Measurements from ENCODE around the gene KCNJ4. TPM values are rescaled to one million over a fixed set of nuclear protein-coding genes. Genes with fewer than 3 reads are reported as not detected.
"Not testable (repeated sequence)": the region's sequence is repeated elsewhere in the genome, so short reads cannot be mapped to it uniquely, and the experiment has no call there.

KCNJ4 gene
- total RNA-seq, 1 experiment from 2014 or later, result 0.18 TPM

- Histone ChIP-seq H3K27ac (ENCODE audit: low read length) (no peak overlapping the region), H3K4me3 (ENCODE audit: low read depth in 2 of 2, low read length in 2 of 2) (no peak overlapping the region), H3K27me3 (ENCODE audit: control insufficient read depth, insufficient read depth, low read length) (no peaks in the 10 kb centered on the region), H3K9me3 (ENCODE audit: control insufficient read depth, insufficient read depth, low read depth, low read length) (no peaks in the 10 kb centered on the region), H3K36me3 (ENCODE audit: control insufficient read depth, insufficient read depth, low read length) (no peaks in the 10 kb centered on the region), H3K4me1 (ENCODE audit: control insufficient read depth, insufficient read depth, low read length) (peaks cover 3% of the 10 kb centered on the region; the same call in 1 of the 2 replicates)
- in situ Hi-C loops (cut with HindIII; ENCODE audit: low pct_unique_long_range_greater_than_20kb, low sequenced_read_pairs), result no loop called here
- ATAC-seq, result no peak
- ChIA-PET CTCF (interaction anchor here (0.5 kb wide), 1 partner anchor 73 kb away, joined by 4 read pairs; no protein-coding TSS in a partner anchor), POLR2A (no interaction called here)
- BruUV-seq (replicated peaks), result no TSS peak
- TF ChIP-seq SIN3A (IDR thresholded peaks at IDR 0.05; ENCODE audit: borderline replicate concordance, insufficient read depth, low read depth, low read length), result no peak
- TF ChIP-seq CTCF (IDR thresholded peaks at IDR 0.05), result no peak
- no peak for TF ChIP-seq REST (IDR thresholded peaks at IDR 0.05; ENCODE audit: insufficient read depth in 1 of 2, low read depth in 2 of 2, low read length in 1 of 2)
- no peak for TF ChIP-seq POLR2AphosphoS5 (IDR thresholded peaks at IDR 0.05; ENCODE audit: low read depth, low read length)
- TF ChIP-seq TCF7L2 (IDR thresholded peaks at IDR 0.05; ENCODE audit: low read depth, low read length), result no peak
- no peak for DNase-seq (ENCODE audit: low read depth, low spot score)
- intact Hi-C loops (cut with micrococcal nuclease; ENCODE audit: unreplicated experiment), result no loop called here
Observed at GRCh38 chr22:38401336-38402084, 53.5 kb downstream of the KCNJ4 start.

- BruUV-seq (replicated peaks); H3K4me3 ChIP-seq (ENCODE audit: low read depth in 2 of 2, low read length in 2 of 2); CTCF ChIA-PET; POLR2A ChIA-PET; H3K36me3 ChIP-seq (ENCODE audit: control insufficient read depth, insufficient read depth, low read length); DNase-seq (ENCODE audit: low read depth, low spot score); intact Hi-C loops (cut with micrococcal nuclease; ENCODE audit: unreplicated experiment); ATAC-seq; H3K27me3 ChIP-seq (ENCODE audit: control insufficient read depth, insufficient read depth, low read length); in situ Hi-C loops (cut with HindIII; ENCODE audit: low pct_unique_long_range_greater_than_20kb, low sequenced_read_pairs); H3K4me1 ChIP-seq (ENCODE audit: control insufficient read depth, insufficient read depth, low read length); H3K27ac ChIP-seq (ENCODE audit: low read length); H3K9me3 ChIP-seq (ENCODE audit: control insufficient read depth, insufficient read depth, low read depth, low read length): not testable (repeated sequence)
Observed at GRCh38 chr22:38400256-38400655, 54.7 kb downstream of the KCNJ4 start.

Measured in Panc1 (cell line).